Measurements from ENCODE around the gene ACE. TPM values are rescaled to one million over a fixed set of nuclear protein-coding genes. Genes with fewer than 3 reads are reported as not detected.

The ACE gene
- total RNA-seq, 1 experiment from 2014 or later, result 7.8 TPM

- TF ChIP-seq MAX (CRISPR knock-in tag; IDR thresholded peaks at IDR 0.05), result no peak
- TF ChIP-seq NR3C1 (CRISPR knock-in tag; conservative IDR thresholded peaks at IDR 0.05; ENCODE audit: low read depth), result no peak
- TF ChIP-seq TP53 (CRISPR knock-in tag; IDR thresholded peaks at IDR 0.05), result no peak
- TF ChIP-seq NFYB (CRISPR knock-in tag; conservative IDR thresholded peaks at IDR 0.05; ENCODE audit: low read depth), result no peak
- TF ChIP-seq ZNF423 (CRISPR knock-in tag; IDR thresholded peaks at IDR 0.05), result no peak
These were observed 47.2 kb downstream of the ACE start (continued) for GRCh38 chr17:63524051-63524450.

GRCh38 chr17:63525190-63525946 lies 48.5 kb downstream of the ACE start:
- POLR2A ChIA-PET, result no interaction called here
- DNase-seq (ENCODE audit: low spot score) (no peak), ATAC-seq (no peak)
- CTCF ChIA-PET, result interaction anchor here (1.7 to 2.1 kb wide), 2 partner anchors 79 to 100 kb away, joined by 4 to 9 read pairs; partner anchors contain the start of gene CYB561
- Mint-ChIP-seq H3K4me3 (no peak overlapping the region), H3K4me1 (peaks cover 30% of the 10 kb centered on the region), H3K27ac (no peak overlapping the region), H3K27me3 (ENCODE audit: low read depth) (peaks cover 4% of the 10 kb centered on the region), H3K9me3 (no peaks in the 10 kb centered on the region), H3K36me3 (no peaks in the 10 kb centered on the region)
- TF ChIP-seq SP1 (CRISPR knock-in tag; conservative IDR thresholded peaks at IDR 0.05), result no peak
- no peak for TF ChIP-seq HMGA2 (CRISPR knock-in tag; IDR thresholded peaks at IDR 0.05)
- TF ChIP-seq NR2C2 (CRISPR knock-in tag; IDR thresholded peaks at IDR 0.05), result no peak

- ATAC-seq (no peak), DNase-seq (ENCODE audit: low spot score) (no peak)
- peaks cover 16% of the 10 kb centered on the region for H3K4me1 Mint-ChIP-seq
- peaks cover 4% of the 10 kb centered on the region for H3K27me3 Mint-ChIP-seq (ENCODE audit: low read depth)
- no peak for TF ChIP-seq ZBTB21 (CRISPR knock-in tag; IDR thresholded peaks at IDR 0.05; ENCODE audit: borderline replicate concordance)
- no peak for TF ChIP-seq TEAD4 (CRISPR knock-in tag; IDR thresholded peaks at IDR 0.05)
- no peak for TF ChIP-seq IRF1 (CRISPR knock-in tag; IDR thresholded peaks at IDR 0.05)
- no peak for TF ChIP-seq SP1 (CRISPR knock-in tag; conservative IDR thresholded peaks at IDR 0.05)
- no peak for TF ChIP-seq FOXP1 (CRISPR knock-in tag; IDR thresholded peaks at IDR 0.05; ENCODE audit: borderline replicate concordance)
- TF ChIP-seq EMX1 (CRISPR knock-in tag; IDR thresholded peaks at IDR 0.05), result no peak
- TF ChIP-seq ATF3 (CRISPR knock-in tag; conservative IDR thresholded peaks at IDR 0.05), result no peak
- no peak for TF ChIP-seq MAX (CRISPR knock-in tag; IDR thresholded peaks at IDR 0.05)
- H3K4me3 Mint-ChIP-seq, result no peak overlapping the region
- H3K36me3 Mint-ChIP-seq, result no peaks in the 10 kb centered on the region
- CTCF ChIA-PET, result interaction anchor here (2.1 to 2.2 kb wide), 2 partner anchors 91 to 101 kb away, joined by 7 to 9 read pairs; no protein-coding TSS in a partner anchor
- no peaks in the 10 kb centered on the region for H3K9me3 Mint-ChIP-seq
- H3K27ac Mint-ChIP-seq, result no peak overlapping the region
- POLR2A ChIA-PET, result interaction anchor here (0.6 kb wide), 1 partner anchor 35 kb away, joined by 3 read pairs; no protein-coding TSS in a partner anchor
These were observed 50.0 kb downstream of the ACE start for GRCh38 chr17:63526861-63527260.

- Mint-ChIP-seq H3K27me3 (ENCODE audit: low read depth) (peaks cover 4% of the 10 kb centered on the region), H3K4me1 (peaks cover 20% of the 10 kb centered on the region), H3K36me3 (no peaks in the 10 kb centered on the region), H3K4me3 (no peak overlapping the region), H3K27ac (no peak overlapping the region), H3K9me3 (no peaks in the 10 kb centered on the region)
- no peak for ATAC-seq
- DNase-seq (ENCODE audit: low spot score), result no peak
- CTCF ChIA-PET, result interaction anchor here (2.2 kb wide), 1 partner anchor 92 kb away, joined by 7 read pairs; no protein-coding TSS in a partner anchor
- no peak for TF ChIP-seq ZNF281 (CRISPR knock-in tag; IDR thresholded peaks at IDR 0.05)
- TF ChIP-seq ZNF138 (CRISPR knock-in tag; conservative IDR thresholded peaks at IDR 0.05), result no peak
- POLR2A ChIA-PET, result no interaction called here
These were observed 51.3 kb downstream of the ACE start for GRCh38 chr17:63528183-63528582.
